Astrocyte of the cerebellum (primary cell): ENCODE results near the gene ARL8B.

Experiments used
- DNase-seq: peaks from one replicate; pipeline ENCODE4 v3.0.0-alpha.2; 2011; ENCODE audit warnings: low read depth
- H3K4me3 ChIP-seq: 2 replicates; pipeline ENCODE4 v1.5.1; 2011; ENCODE audit warnings: mild to moderate bottlenecking, low read depth, low read length, moderate library complexity
- CTCF ChIP-seq: IDR thresholded peaks from 2 replicates; pipeline ENCODE4 v1.5.1; 2012; ENCODE audit warnings: low read length, low read depth, moderate library complexity, mild to moderate bottlenecking; ENCODE audit errors: missing control alignments
- in situ Hi-C: cut with HindIII; loops from 2 replicates; pipeline ENCODE4 v1.10.0; 2017; ENCODE audit warnings: low sequenced_read_pairs

The ARL8B gene

GRCh38 chr3:5123937-5124336 lies 1.8 kb downstream of the ARL8B start:
- no peak for DNase-seq
- in situ Hi-C loops, result no loop called here
- no peak for TF ChIP-seq CTCF
- peak overlapping the region; percentile 6 for H3K4me3 ChIP-seq

GRCh38 chr3:5126586-5126985 lies 4.5 kb downstream of the ARL8B start:
- no peak for DNase-seq
- no peak overlapping the region for H3K4me3 ChIP-seq
- no peak for TF ChIP-seq CTCF
- in situ Hi-C loops, result no loop called here

GRCh38 chr3:5128849-5129248 lies 6.8 kb downstream of the ARL8B start:
- no peak for TF ChIP-seq CTCF
- no peak for DNase-seq
- in situ Hi-C loops, result no loop called here
- H3K4me3 ChIP-seq, result no peak overlapping the region

- no peak for DNase-seq
- no peak overlapping the region for H3K4me3 ChIP-seq
- in situ Hi-C loops, result no loop called here
- no peak for TF ChIP-seq CTCF
These were observed 11.3 kb downstream of the ARL8B start for GRCh38 chr3:5133239-5134018.

- in situ Hi-C loops, result no loop called here
- no peak for TF ChIP-seq CTCF
- DNase-seq, result no peak
- H3K4me3 ChIP-seq, result no peak overlapping the region
These were observed 11.9 kb downstream of the ARL8B start for GRCh38 chr3:5134019-5134391.

GRCh38 chr3:5134499-5134898 lies 12.4 kb downstream of the ARL8B start:
- in situ Hi-C loops, result no loop called here
- TF ChIP-seq CTCF, result no peak
- no peak for DNase-seq
- no peak overlapping the region for H3K4me3 ChIP-seq
